Stimulated activated CD4-positive, alpha-beta T cell treated with anti-CD3 and anti-CD28 coated beads, Interleukin-2, amount 100 ng/mL, for 24 hours (primary cell): Measurements from ENCODE around the gene RCN1.
"Not testable (repeated sequence)": the region's sequence is repeated elsewhere in the genome, so short reads cannot be mapped to it uniquely, and the experiment has no call there.

Source experiments
- DNase-seq, 2 donors: peaks; one replicate each; pipeline ENCODE4 v3.0.0-alpha.2; 2020

Gene RCN1

GRCh38 chr11:32113920-32114203 lies 23.0 kb downstream of the RCN1 start:
- no peak for DNase-seq

- DNase-seq, result no peak
Measured at GRCh38 chr11:32115446-32115845, 24.6 kb downstream of the RCN1 start.

DNA sequence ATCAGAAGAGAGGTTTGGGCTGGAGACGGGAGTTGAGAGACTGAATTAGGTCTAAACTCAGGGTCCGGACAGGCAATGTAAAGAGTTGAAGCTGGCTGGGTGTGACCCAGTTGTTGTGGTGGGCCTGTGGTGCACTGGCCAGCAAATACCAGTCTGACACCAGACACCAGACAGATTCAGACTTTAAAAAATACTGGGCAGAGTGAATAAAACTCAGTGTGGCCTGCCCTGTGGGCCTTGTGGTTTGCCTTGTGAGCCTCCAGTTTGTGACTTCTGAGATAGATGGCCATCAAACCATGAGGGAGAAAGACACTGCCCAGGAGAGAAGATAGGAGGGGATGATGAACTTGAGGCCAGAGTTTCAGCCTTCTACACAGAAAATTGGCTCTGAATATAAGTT lies 25.8 kb downstream of the RCN1 start:
- no peak for DNase-seq

DNA sequence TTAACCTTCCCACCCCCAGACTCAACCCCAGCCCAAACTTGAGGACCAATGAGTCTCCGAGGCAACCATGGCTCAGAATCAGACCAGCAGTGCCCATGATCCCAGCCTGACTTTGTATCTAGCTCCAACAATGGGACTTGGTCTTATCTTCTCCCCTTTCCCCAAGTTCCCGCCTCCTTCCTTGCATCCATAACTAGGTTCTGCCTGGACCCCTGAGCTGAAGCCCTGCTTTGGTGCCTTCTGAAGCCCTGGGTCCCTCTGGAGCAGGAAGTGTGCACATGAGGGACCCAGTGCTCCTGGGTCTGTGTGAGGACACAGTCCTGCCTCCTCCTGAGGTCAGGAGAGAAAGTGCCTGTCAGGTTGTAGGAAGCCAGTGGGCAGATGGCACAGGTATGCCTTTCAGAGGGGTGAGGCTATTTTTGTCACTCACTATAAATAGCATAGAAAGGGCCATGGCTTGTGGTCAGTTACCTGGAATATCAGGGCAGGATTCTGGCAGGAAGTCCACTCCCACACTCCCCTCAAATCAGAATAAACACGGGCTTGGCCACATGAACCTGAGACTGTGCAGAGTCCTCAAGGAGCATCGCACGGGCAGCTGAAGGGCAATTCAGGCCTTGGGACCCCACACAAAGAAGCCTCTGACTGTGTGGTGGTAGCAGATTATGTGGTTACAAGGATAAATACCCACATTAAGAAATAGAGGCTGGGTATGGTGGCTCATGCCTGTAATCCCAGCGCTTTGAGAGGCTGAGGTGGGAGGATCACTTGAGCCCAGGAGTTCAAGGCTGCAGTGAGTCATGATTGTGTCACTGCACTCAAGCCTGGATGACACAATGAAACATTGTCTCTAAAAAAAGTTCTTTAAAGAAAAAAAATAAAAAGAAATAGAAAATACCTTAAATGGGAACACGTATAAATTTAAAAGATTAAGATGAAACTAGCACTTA lies 27.4 kb downstream of the RCN1 start:
- DNase-seq, result no peak

DNA sequence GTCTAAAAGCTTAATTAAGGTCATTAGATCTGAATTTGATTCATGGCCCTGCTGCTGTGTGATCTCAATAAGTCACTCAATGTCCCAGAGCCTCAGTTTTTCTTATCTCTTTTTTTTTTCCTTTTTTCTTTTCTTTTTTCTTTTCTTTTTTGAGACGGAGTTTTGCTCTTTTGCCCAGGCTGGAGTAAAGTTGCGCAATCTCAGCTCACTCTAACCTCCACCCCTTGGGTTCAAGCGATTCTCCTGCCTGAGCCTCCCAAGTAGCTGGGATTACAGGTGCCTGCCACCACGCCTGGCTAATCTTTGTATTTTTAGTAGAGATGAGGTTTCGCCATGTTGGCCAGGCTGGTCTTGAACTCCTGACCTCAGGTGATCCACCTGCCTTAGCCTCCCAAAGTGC lies 28.3 kb downstream of the RCN1 start:
- not testable (repeated sequence) for DNase-seq

DNA sequence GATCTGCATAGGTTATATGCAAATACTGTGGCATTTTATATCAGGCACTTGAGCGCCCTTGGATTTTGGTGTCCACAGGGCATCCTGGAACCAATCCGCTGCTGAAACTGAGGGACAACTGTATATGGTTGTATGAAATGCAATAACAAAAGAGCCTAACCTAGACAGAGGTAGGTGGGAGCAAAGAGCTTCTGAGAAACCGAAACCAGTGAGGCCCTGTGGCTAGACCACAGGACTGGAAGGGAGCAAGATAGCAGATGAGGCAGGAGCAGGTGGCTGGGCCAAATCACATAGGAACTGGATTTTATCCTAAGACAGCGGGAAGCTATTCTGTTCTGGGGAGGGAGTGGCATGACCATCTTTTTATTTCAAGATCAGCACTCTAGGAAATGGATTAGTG lies 30.1 kb downstream of the RCN1 start:
- no peak for DNase-seq

DNA sequence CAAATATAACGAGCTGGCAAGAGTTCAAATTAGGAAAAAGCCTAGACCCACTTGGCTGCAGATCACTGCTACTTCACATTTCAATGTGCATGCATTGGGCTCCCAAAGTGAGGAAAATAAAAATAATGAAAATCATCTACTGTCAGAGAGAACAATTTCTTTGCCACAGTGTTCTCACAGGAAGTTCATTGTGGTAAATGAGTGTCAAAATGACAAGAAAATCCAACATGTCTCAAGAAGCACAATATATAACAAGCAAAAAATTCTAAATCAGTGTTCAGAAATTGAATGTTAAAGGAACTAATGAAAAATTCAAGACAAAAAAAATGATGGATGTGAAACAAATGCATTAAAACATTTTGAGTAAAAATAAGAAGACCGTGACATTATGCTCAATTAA lies 31.3 kb downstream of the RCN1 start:
- DNase-seq, result no peak

- no peak for DNase-seq
Measured at GRCh38 chr11:32131321-32131720, 40.4 kb downstream of the RCN1 start.

DNA sequence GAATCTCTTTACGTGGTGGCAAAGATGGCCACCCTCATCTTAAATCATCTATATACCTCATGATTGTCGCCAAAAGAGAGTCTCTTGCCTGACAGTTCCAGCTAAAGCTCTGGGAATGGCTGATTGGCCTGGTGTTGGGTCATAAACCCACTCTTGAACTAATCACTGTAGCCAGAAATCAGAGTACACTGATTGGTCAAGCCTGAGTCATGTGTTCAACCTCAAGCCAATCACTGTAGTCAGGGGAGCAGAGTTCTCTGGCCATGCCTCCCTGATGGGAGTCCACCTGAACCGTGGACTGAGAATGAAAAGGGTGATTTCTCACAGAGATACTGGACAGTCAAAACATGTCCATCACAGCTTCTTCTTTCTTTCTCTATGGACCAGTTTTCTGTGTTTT lies 45.8 kb downstream of the RCN1 start:
- DNase-seq, result no peak

- DNase-seq, result no peak
Measured at GRCh38 chr11:32137263-32137662, 46.4 kb downstream of the RCN1 start.

- DNase-seq, result no peak
Measured at GRCh38 chr11:32137869-32138268, 47.0 kb downstream of the RCN1 start.

GRCh38 chr11:32138902-32139301 lies 48.0 kb downstream of the RCN1 start:
- DNase-seq, result no peak

GRCh38 chr11:32139896-32140520 lies 49.1 kb downstream of the RCN1 start:
- no peak for DNase-seq

DNA sequence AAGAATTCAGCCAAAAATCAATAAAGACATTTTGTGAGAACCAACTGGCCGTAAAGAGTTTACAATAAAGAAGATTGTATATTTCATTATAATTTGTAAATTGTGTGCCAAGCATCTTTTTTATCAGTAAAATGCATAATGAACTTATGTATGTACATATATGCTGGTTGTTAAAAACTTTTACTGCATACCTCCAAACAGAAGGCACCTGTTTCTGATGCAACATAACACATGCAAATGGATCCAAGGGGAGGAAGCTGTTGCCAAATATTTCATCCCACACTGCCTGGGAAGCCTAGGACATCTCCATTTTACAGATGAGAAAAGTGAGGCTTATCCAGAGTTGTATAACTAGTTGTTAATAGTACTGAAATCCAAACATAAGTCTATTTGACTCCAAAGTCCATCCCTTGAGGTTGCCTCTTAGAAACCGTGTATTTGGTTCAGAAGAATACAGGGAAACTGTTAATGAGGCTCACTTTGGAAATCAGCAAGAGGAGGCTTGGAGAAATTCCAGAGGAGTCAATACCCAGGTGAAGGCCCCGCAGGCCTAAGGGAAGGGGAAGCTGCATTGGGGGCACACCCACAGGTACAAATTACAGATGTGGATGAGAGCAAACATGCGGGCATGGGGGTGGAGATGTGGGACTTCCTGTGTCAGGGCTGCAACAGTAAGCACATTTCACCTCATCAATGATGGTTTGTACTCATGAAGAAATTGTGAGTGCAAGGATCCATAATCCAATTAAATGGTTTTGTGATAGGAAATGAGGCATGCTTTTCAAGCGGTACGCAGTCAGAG lies 51.1 kb downstream of the RCN1 start:
- no peak for DNase-seq

DNA sequence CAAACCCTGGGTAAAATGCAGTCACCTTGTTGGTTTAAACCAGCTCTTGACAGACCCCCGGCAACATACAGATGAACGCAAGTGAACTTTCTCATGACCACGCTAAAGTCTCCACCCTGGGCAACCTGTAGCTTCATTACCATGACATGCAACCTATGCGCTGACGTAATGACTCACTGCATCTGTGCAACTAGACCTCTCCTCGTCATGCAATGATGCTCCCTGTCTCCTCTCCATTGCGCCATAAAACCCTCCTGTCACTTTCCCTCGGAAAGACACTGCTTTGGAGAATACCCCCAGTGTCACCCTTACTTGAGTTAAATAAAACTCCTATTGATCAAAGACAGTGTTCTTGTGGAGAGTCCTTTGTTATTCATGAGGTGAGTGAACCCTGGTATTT lies 52.5 kb downstream of the RCN1 start:
- no peak for DNase-seq

- DNase-seq, result no peak
Measured at GRCh38 chr11:32145282-32145681, 54.4 kb downstream of the RCN1 start.

DNA sequence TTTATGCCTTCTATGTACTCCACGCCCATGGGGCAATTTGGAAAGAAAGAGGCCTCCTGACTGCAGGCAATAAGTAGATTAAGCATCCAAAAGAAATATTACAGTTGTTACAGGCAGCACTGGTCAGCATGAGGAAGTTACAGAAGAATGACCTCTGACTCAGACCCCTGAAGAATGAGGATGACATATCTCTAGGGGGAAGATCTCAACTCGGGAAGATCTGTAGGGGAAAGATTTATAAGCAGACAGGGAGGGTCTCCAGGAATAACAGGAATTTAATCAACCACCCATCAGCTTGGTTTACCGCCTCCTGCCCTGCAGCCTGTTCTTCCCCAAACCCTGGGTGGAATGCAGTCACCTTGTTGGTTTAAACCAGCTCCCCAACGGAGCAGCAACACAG lies 58.0 kb downstream of the RCN1 start:
- no peak for DNase-seq

GRCh38 chr11:32149748-32150147 lies 58.9 kb downstream of the RCN1 start:
- no peak for DNase-seq

DNA sequence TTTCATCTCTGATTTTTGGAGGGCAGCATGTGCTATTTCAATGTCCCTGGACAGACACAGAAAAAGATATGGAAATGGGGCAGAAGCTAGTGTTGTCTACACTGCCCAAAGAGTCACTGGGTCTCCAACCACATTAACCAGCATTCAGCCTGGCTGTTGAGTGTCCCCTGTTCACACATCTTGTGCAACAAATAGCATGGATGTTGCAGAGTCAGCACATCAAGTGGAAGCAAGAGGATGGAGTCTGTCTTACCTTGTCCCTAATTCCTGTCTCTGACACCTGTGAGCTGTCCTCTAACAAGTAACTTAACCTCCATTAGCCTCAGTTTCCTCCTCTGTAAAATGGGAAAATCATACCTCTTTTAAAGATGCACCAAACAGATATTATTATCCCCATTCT lies 60.2 kb downstream of the RCN1 start:
- DNase-seq, result no peak

DNA sequence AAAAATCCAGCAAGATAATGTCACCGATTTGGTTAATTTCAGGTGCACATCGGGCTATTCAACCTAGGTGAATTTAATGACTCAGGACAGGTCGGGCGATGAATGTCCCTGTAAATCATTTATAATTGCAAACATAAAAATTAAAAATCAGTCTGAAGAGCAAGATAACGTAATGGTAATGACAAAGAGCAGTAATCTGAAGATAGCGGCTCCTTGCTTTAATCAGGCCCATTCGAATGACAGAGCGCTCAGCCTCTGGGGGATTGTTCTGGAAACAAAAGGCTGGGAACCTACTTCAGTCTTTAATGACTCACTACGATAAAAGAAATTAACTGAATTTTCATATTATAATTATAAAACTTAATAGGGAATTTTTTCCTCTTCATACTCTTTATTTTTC lies 61.3 kb downstream of the RCN1 start:
- DNase-seq, result no peak

GRCh38 chr11:32152821-32153220 lies 61.9 kb downstream of the RCN1 start:
- DNase-seq, result no peak

- DNase-seq, result no peak
Measured at GRCh38 chr11:32153747-32154146, 62.9 kb downstream of the RCN1 start.

DNA sequence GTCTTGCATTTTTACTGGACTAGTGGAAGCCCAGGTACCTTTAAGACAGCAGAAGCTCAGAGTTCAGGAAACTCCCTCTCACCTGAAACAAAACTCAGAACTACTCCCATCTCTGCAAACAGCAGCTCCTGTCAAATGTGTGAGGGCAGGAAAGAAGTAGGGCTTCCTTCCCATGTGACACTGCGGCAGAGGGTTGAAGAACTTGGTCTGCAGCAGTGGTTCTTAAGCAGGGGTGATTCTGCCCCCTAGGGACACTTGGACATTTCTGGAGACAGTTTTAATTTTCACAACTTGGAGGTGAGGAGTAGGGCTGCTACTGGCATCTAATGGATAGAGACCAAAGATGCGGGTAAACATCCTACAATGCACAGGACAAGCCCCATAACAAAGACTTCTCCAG lies 63.4 kb downstream of the RCN1 start:
- no peak for DNase-seq
